C4-2B (cell line): Measurements from ENCODE around the gene MAFF.

ENCODE experiments used
- CTCF ChIP-seq: fragments of 450-650 bp; conservative IDR thresholded peaks from 2 replicates; pipeline ENCODE4 v1.5.1; 2017; ENCODE audit warnings: mild to moderate bottlenecking
- ZFX ChIP-seq: fragments of 450-650 bp; IDR thresholded peaks from 2 replicates; pipeline ENCODE4 v1.6.1; 2017

- TF ChIP-seq CTCF (no peak), ZFX (no peak)
Measured at GRCh38 chr22:38164551-38164918, 37.3 kb upstream of the MAFF start.
